Thoracic aorta (tissue), 2 donors: Measurements from ENCODE around the gene COPB1. TPM values are rescaled to one million over a fixed set of nuclear protein-coding genes. Genes with fewer than 3 reads are reported as not detected.

ENCODE experiments used
- ATAC-seq: fragments of 150-250 bp; one replicate; pipeline ENCODE4 v1.8.0; 2017; ENCODE audit warnings: low read depth; ENCODE audit not compliant: insufficient number of reproducible peaks, low FRiP score
- DNase-seq: peaks from one replicate; pipeline ENCODE4 v3.0.0-alpha.2; 2020; ENCODE audit warnings: low spot score
- H3K27ac ChIP-seq, 2 donors: fragments of 200-600 bp; sonication (generic); 1 replicate in 1 of 2; 2 replicates in 1 of 2; pipeline ENCODE4 v1.5.1; 2016; ENCODE audit warnings: mild to moderate bottlenecking in 2 of 2, moderate library complexity in 2 of 2
- H3K27me3 ChIP-seq: fragments of 200-600 bp; sonication (generic); replicated peaks from 2 replicates; pipeline ENCODE4 v1.6.0; 2016; ENCODE audit warnings: mild to moderate bottlenecking; ENCODE audit not compliant: insufficient read depth
- H3K36me3 ChIP-seq: fragments of 200-600 bp; sonication (generic); one replicate; pipeline ENCODE4 v1.5.1; 2016
- H3K4me1 ChIP-seq, 2 donors: fragments of 200-600 bp; sonication (generic); 1 replicate in 1 of 2; 2 replicates in 1 of 2; pipeline versions ENCODE4 v1.5.1 to v1.6.0; 2016; ENCODE audit warnings: low read depth in 2 of 2, mild to moderate bottlenecking in 1 of 2; ENCODE audit not compliant: control insufficient read depth in 1 of 2
- H3K4me3 ChIP-seq: fragments of 200-600 bp; sonication (generic); 2 replicates; pipeline ENCODE4 v1.5.1; 2016; ENCODE audit warnings: mild to moderate bottlenecking
- H3K9me3 ChIP-seq: fragments of 200-600 bp; sonication (generic); 2 replicates; pipeline ENCODE4 v1.5.1; 2016
- CTCF ChIP-seq: fragments of 200-600 bp; sonication (generic); IDR thresholded peaks from one replicate; pipeline ENCODE4 v1.5.1; 2019; ENCODE audit warnings: antibody characterized with exemption
- total RNA-seq, 2 donors: library from RNA; depleted of rRNA; stranded (reverse); fragments of >200 nt; gene quantifications; one replicate each; pipeline versions ENCODE4 v1.1.0 to v1.2.3, GENCODE V29; 2016

COPB1 gene
- total RNA-seq, 2 donors from 2014 or later = 88.8 to 111 TPM

GRCh38 chr11:14543260-14543659, 43.6 kb upstream of the COPB1 start:
- Histone ChIP-seq H3K9me3 (no peaks in the 10 kb centered on the region), H3K4me1 (peaks cover 24 to 39% of the 10 kb centered on the region in 2 donors), H3K27me3 (no peaks in the 10 kb centered on the region), H3K27ac (no peak overlapping the region), H3K4me3 (no peak overlapping the region), H3K36me3 (no peaks in the 10 kb centered on the region)
- no peak for ATAC-seq
- DNase-seq = no peak
- TF ChIP-seq CTCF = no peak

DNA sequence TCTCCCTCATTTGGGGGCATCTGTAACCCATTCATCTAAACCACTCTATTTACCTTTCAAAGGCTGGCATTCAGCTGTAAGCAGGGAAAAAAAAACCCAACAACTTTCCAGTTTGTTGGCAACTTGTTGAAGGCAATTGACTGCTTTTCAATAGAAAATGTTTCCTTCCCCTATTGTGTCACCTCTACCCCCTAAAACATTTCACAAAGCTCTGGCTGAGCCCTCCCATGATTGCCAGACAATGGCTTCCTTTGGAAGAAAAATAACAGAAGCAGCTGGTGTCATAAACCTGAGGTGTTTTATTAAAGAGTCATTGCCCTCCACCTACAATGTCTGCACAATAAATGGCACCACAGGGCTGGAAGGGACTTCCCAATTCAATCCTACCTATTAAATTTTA, 42.7 kb upstream of the COPB1 start:
- H3K4me3 ChIP-seq = no peak overlapping the region
- peaks cover 28 to 46% of the 10 kb centered on the region in 2 donors for H3K4me1 ChIP-seq
- H3K27me3 ChIP-seq = no peaks in the 10 kb centered on the region
- no peak for ATAC-seq
- no peak for TF ChIP-seq CTCF
- no peak for DNase-seq
- H3K9me3 ChIP-seq = no peaks in the 10 kb centered on the region
- H3K27ac ChIP-seq = no peak overlapping the region
- no peaks in the 10 kb centered on the region for H3K36me3 ChIP-seq

DNA sequence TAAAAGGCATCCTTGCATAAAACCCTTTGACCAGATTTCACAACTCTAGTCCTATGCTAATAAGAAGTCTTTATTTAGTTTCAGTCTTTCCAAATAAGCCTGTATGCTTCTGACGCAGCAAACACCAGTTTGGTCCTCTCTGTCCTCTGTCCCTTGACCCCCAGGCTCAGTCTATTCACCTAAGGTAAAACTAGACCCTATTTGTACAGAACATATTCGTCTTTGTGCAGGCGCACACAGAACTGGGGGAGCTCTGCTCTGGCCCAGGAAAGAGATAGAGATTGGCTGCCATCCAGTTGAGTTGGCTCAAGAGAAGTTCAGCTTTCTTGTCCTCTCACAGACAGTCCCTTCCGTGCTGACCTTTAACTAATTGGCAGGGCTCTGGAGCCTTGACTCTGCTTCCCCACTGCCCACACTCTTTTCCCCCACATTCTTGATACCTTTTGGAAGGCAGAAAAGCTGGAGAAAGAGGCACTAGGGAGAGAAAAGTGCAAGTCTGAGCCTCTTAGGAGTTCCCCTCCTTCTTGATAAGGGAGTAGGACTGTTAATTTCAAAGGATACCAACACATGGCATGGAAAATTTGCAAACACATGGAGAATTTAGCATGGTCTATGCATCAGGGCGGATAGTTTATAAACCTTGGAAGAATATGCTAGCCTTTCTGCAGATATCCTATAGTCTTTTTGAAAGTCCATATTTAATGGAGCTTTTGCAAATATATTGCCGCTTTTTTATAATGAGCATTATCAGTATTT, 41.8 kb upstream of the COPB1 start:
- DNase-seq (no peak), ATAC-seq (no peak)
- Histone ChIP-seq H3K9me3 (no peaks in the 10 kb centered on the region), H3K36me3 (no peaks in the 10 kb centered on the region), H3K4me3 (peak overlapping the region; percentile 40), H3K27ac (peak overlapping the region; percentile 87 to 89), H3K27me3 (no peaks in the 10 kb centered on the region), H3K4me1 (peaks cover 28 to 46% of the 10 kb centered on the region in 2 donors)
- TF ChIP-seq CTCF = no peak

- Histone ChIP-seq H3K36me3 (no peaks in the 10 kb centered on the region), H3K4me1 (peaks cover 23 to 46% of the 10 kb centered on the region in 2 donors), H3K27ac (peak overlapping the region; percentile 87 to 89), H3K27me3 (no peaks in the 10 kb centered on the region), H3K9me3 (no peaks in the 10 kb centered on the region), H3K4me3 (peak overlapping the region; percentile 56)
- TF ChIP-seq CTCF = no peak
- ATAC-seq = no peak
- no peak for DNase-seq
Observed at GRCh38 chr11:14539982-14540421, 40.4 kb upstream of the COPB1 start.

- Histone ChIP-seq H3K4me1 (peaks cover 17 to 41% of the 10 kb centered on the region in 2 donors), H3K4me3 (peak overlapping the region; percentile 56), H3K27me3 (no peaks in the 10 kb centered on the region), H3K9me3 (no peaks in the 10 kb centered on the region), H3K27ac (peak overlapping the region; percentile 87 to 89), H3K36me3 (no peaks in the 10 kb centered on the region)
- no peak for DNase-seq
- ATAC-seq = peak; percentile 47
- TF ChIP-seq CTCF = no peak
Observed at GRCh38 chr11:14538926-14539554, 39.4 kb upstream of the COPB1 start.
